Natural killer cell (primary cell): ENCODE measurements around the gene FAM43A. TPM values are rescaled to one million over a fixed set of nuclear protein-coding genes. Genes with fewer than 3 reads are reported as not detected.
A peak's percentile ranks its signal among the peaks of the same experiment; 100 is the strongest.

Source experiments
- ATAC-seq, 3 donors: fragments of 150-1000 bp in 2 of 3; fragments of 200-7000 bp in 1 of 3; cut with Tn5 transposase; 1 replicate in 1 of 3; 2 replicates in 2 of 3; pipeline ENCODE4 v1.10.0; 2021; ENCODE audit warnings: mild to moderate bottlenecking in 2 of 3, moderate library complexity in 2 of 3
- DNase-seq, 2 donors: peaks; one replicate each; pipeline versions ENCODE4 v3.0.0 to v3.0.0-alpha.2; 2013 to 2021; ENCODE audit warnings: mixed read lengths in 1 of 2
- H3K27ac ChIP-seq: one replicate; pipeline ENCODE4 v1.5.1; 2013; ENCODE audit warnings: mild to moderate bottlenecking, low read length
- H3K27me3 ChIP-seq: one replicate; pipeline ENCODE4 v1.6.1; 2013; ENCODE audit warnings: low read length; ENCODE audit not compliant: control insufficient read depth, insufficient read depth
- H3K36me3 ChIP-seq: one replicate; pipeline ENCODE4 v1.6.1; 2013; ENCODE audit warnings: low read length; ENCODE audit not compliant: control insufficient read depth, insufficient read depth
- H3K4me1 ChIP-seq: one replicate; pipeline ENCODE4 v1.6.1; 2013; ENCODE audit warnings: low read length; ENCODE audit not compliant: control insufficient read depth, insufficient read depth
- H3K4me3 ChIP-seq: one replicate; pipeline ENCODE4 v1.5.1; 2013; ENCODE audit warnings: low read length
- H3K9me3 ChIP-seq: one replicate; pipeline ENCODE4 v1.6.1; 2013; ENCODE audit warnings: low read length; ENCODE audit not compliant: control insufficient read depth, insufficient read depth
- H3K27ac Mint-ChIP-seq, 2 donors: one replicate each; pipeline ENCODE4 v1.8.0; 2022; ENCODE audit warnings: mild to moderate bottlenecking in 2 of 2, mixed read lengths in 2 of 2, moderate library complexity in 1 of 2
- H3K27me3 Mint-ChIP-seq, 2 donors: one replicate each; pipeline ENCODE4 v1.8.0; 2022; ENCODE audit warnings: low read depth in 2 of 2, mixed read lengths in 2 of 2
- H3K36me3 Mint-ChIP-seq: one replicate; pipeline ENCODE4 v1.8.0; 2022; ENCODE audit warnings: mixed read lengths
- H3K4me1 Mint-ChIP-seq, 2 donors: one replicate each; pipeline ENCODE4 v1.8.0; 2022; ENCODE audit warnings: mixed read lengths in 2 of 2
- H3K4me3 Mint-ChIP-seq: one replicate; pipeline ENCODE4 v1.8.0; 2022; ENCODE audit warnings: mild to moderate bottlenecking, moderate library complexity, mixed read lengths
- H3K9me3 Mint-ChIP-seq, 2 donors: one replicate each; pipeline ENCODE4 v1.8.0; 2022; ENCODE audit warnings: mixed read lengths in 2 of 2
- WGBS: methylation state at CpG from one replicate; pipeline ENCODE4 v1.1.7; 2013; ENCODE audit warnings: missing lambda C conversion rate; ENCODE audit not compliant: insufficient coverage; 5-methylcytosine and 5-hydroxymethylcytosine counted together
- intact Hi-C: fragments of 100-400 bp; cut with micrococcal nuclease; formaldehyde crosslinking; loops from one replicate; pipeline ENCODE4 v1.14.2; 2022
- total RNA-seq, 4 donors: library from RNA; stranded (reverse); fragments of 120-200 nt in 1 of 4; gene quantifications; one replicate each; pipeline versions ENCODE4 v1.2.3 to v1.2.4, GENCODE V29; 2013 to 2022
- TF ChIP-seq, protein P1 (sequence below): fragments of 200-600 bp; IDR thresholded peaks from one replicate; pipeline ENCODE4 v1.8.0; 2022; ENCODE audit warnings: antibody characterized with exemption

The FAM43A gene
- total RNA-seq, 3 donors from 2014 or later (not counting 1 experiment from before 2014, with no cell fraction given) = 13.2 to 35.2 (median 21.6) TPM

DNA sequence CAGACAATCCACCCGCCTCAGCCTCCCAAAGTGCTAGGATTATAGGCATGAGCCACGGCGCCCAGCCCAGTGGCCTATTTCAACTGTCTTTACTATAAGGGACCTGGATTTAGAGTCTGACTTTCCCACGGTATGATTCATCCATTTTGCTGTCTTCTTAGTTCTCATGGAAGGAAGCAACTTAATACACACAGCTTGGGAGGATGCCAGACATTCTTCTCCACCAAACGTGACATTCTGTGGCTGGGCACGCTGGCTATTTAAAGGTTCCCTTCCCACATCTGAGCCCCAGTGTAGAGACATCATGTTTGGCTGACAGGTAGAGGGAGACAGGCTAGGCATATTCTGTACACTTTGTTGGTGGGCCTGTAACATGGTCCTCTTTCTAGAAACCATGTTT lies 26.2 kb downstream of the FAM43A start:
- H3K9me3 Mint-ChIP-seq = peaks cover 0 to 3% of the 10 kb centered on the region in 2 donors
- no peak overlapping the region for H3K4me3 Mint-ChIP-seq
- no peaks in the 10 kb centered on the region for H3K36me3 ChIP-seq
- H3K27ac ChIP-seq = no peak overlapping the region
- H3K36me3 Mint-ChIP-seq = no peaks in the 10 kb centered on the region
- peaks cover 24 to 29% of the 10 kb centered on the region in 2 donors for H3K4me1 Mint-ChIP-seq
- DNase-seq (no peak), ATAC-seq (no peak)
- H3K4me3 ChIP-seq = no peak overlapping the region
- H3K4me1 ChIP-seq = peaks cover 24% of the 10 kb centered on the region
- TF ChIP-seq, protein P1, sequence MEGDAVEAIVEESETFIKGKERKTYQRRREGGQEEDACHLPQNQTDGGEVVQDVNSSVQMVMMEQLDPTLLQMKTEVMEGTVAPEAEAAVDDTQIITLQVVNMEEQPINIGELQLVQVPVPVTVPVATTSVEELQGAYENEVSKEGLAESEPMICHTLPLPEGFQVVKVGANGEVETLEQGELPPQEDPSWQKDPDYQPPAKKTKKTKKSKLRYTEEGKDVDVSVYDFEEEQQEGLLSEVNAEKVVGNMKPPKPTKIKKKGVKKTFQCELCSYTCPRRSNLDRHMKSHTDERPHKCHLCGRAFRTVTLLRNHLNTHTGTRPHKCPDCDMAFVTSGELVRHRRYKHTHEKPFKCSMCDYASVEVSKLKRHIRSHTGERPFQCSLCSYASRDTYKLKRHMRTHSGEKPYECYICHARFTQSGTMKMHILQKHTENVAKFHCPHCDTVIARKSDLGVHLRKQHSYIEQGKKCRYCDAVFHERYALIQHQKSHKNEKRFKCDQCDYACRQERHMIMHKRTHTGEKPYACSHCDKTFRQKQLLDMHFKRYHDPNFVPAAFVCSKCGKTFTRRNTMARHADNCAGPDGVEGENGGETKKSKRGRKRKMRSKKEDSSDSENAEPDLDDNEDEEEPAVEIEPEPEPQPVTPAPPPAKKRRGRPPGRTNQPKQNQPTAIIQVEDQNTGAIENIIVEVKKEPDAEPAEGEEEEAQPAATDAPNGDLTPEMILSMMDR = no peak
- H3K27ac Mint-ChIP-seq = peak overlapping the region; percentile 38 to 76
- H3K27me3 Mint-ChIP-seq = no peaks in the 10 kb centered on the region
- H3K9me3 ChIP-seq = peaks cover 4% of the 10 kb centered on the region
- intact Hi-C loops = no loop called here
- no peaks in the 10 kb centered on the region for H3K27me3 ChIP-seq
- 68% methylated on average over 6 of the region's 6 CpGs for WGBS

DNA sequence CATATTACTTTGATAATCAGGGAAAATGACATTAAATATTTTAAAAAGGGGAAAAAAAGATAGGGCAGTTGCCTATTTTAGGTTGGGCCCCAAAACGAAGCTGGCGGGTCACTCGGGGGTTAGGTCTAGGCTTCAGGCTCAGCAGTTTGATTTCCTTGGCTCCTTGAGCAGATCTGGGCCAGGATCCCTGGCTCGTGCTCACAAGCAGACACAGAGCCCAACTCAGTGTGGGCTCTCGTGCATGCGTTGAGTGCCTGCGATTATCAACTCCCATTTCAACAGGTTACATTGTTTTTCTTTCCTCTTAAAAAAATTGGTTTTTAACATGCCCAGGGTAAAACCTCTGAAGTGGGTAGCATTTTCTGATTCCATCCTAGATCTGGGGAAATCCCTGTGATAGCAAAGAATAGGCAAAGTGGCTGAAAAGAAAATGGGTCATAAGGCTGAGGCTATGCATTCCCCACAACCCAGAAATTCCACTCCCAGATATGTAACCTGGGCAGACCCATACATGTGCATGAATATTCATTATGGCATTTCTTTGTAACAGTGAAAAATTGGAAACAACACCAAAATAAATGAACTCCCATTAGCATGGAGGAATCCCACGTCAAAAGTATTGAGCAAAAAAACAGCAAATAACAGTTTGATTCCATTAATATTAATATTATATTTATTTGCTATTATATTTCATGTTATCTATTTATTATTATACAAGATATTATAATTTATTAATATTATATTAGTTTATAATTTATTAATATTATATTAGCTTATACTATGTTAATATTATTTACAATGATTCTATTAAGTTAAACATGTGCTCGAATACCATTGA lies 27.8 kb downstream of the FAM43A start:
- TF ChIP-seq, protein P1 = no peak
- ATAC-seq = no peak
- no peaks in the 10 kb centered on the region for H3K27me3 ChIP-seq
- 87% methylated on average over 8 of the region's 9 CpGs for whole genome bisulfite sequencing
- H3K9me3 ChIP-seq = no peaks in the 10 kb centered on the region
- H3K4me3 Mint-ChIP-seq = no peak overlapping the region
- H3K36me3 ChIP-seq = no peaks in the 10 kb centered on the region
- H3K36me3 Mint-ChIP-seq = no peaks in the 10 kb centered on the region
- peaks cover 27% of the 10 kb centered on the region for H3K4me1 ChIP-seq
- DNase-seq = no peak
- no peaks in the 10 kb centered on the region for H3K9me3 Mint-ChIP-seq
- no peak overlapping the region for H3K4me3 ChIP-seq
- H3K27me3 Mint-ChIP-seq = no peaks in the 10 kb centered on the region
- no peak overlapping the region for H3K27ac ChIP-seq
- peaks cover 24 to 29% of the 10 kb centered on the region in 2 donors for H3K4me1 Mint-ChIP-seq
- intact Hi-C loops = no loop called here
- H3K27ac Mint-ChIP-seq = peak overlapping the region; percentile 91 to 92

DNA sequence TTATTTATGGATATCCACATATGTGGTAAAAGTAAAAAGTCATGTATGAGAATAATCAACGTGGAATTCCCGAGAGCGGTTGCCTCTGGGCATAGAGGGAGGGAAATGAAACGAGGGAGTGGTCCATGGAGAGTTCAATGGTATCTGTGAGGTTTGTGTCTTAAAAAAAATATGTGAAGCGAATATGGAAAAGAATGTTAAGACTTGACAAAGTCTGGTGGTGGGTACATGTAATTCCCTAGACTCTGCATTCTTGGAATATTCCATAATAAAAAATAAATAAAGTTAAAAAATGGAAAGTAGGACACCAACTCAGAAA lies 28.4 kb downstream of the FAM43A start:
- intact Hi-C loops = no loop called here
- no peak for DNase-seq
- H3K4me3 Mint-ChIP-seq = no peak overlapping the region
- H3K9me3 Mint-ChIP-seq = no peaks in the 10 kb centered on the region
- Histone ChIP-seq H3K27me3 (no peaks in the 10 kb centered on the region), H3K27ac (no peak overlapping the region), H3K36me3 (no peaks in the 10 kb centered on the region), H3K9me3 (no peaks in the 10 kb centered on the region), H3K4me3 (no peak overlapping the region), H3K4me1 (peaks cover 27% of the 10 kb centered on the region)
- H3K4me1 Mint-ChIP-seq = peaks cover 24 to 29% of the 10 kb centered on the region in 2 donors
- peak overlapping the region; percentile 91 to 92 for H3K27ac Mint-ChIP-seq
- TF ChIP-seq, protein P1 = no peak
- no peaks in the 10 kb centered on the region for H3K27me3 Mint-ChIP-seq
- WGBS = 96% methylated on average over 5 of the region's 5 CpGs
- ATAC-seq = no peak
- H3K36me3 Mint-ChIP-seq = no peaks in the 10 kb centered on the region
